ENCODE measurements around the gene MRNIP. TPM values are rescaled to one million over a fixed set of nuclear protein-coding genes. Genes with fewer than 3 reads are reported as not detected.

The MRNIP gene
- total RNA-seq, result 10 to 100 TPM; 15.3 to 26.8 (median 17.7) TPM

DNA sequence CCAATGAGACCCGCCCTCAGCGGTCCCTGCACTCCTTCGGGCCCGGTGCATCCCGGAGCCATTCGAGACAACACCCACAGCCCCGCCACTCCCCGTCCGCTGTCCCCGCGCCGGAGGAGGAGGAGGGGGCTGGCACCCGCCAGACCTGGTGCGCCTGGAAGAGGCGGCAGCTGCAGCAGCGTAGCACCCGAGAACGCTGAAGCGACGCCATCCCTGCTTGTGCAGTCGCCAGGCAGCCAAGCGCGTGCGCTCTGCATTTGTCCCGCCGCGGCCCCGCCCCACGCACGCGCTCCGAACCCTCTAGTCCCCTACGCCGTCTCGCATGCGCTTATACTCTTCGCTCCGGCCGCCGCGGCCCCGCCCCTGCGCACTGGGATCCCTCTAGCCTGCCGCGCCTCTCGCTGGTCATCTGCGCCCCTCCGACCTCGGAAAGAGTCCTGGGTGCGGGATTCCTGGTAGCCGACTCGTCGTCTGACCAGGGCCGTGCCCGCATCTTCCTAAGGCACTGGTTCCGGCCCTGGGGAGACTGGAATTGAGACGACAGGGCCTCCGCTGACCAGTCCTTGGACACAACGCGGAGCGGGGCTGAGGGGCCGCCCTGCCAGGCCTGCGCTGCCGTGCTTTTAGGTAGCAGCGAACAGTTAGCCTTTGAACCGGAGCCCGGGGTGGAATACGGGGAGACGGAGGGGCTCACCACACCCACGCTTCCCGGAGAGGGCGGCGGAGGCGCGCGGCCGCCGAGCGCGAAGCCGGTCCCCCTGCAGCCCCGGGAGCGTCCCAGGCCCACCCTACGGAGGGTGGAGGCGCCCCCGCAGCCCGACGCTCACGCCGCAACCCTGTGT, at the start of gene MRNIP:
TSS of gene MRNIP (minus strand) at position 232 of the 842 bp plus-strand sequence. CDS start at position 211, 21 bp downstream.
- TF ChIP-seq, protein P1, sequence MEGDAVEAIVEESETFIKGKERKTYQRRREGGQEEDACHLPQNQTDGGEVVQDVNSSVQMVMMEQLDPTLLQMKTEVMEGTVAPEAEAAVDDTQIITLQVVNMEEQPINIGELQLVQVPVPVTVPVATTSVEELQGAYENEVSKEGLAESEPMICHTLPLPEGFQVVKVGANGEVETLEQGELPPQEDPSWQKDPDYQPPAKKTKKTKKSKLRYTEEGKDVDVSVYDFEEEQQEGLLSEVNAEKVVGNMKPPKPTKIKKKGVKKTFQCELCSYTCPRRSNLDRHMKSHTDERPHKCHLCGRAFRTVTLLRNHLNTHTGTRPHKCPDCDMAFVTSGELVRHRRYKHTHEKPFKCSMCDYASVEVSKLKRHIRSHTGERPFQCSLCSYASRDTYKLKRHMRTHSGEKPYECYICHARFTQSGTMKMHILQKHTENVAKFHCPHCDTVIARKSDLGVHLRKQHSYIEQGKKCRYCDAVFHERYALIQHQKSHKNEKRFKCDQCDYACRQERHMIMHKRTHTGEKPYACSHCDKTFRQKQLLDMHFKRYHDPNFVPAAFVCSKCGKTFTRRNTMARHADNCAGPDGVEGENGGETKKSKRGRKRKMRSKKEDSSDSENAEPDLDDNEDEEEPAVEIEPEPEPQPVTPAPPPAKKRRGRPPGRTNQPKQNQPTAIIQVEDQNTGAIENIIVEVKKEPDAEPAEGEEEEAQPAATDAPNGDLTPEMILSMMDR (IDR thresholded peaks at IDR 0.05), result no peak
- peak; percentile 84 for DNase-seq (ENCODE audit: low spot score)
- peak; percentile 98 for ATAC-seq (ENCODE audit: low FRiP score)

DNA sequence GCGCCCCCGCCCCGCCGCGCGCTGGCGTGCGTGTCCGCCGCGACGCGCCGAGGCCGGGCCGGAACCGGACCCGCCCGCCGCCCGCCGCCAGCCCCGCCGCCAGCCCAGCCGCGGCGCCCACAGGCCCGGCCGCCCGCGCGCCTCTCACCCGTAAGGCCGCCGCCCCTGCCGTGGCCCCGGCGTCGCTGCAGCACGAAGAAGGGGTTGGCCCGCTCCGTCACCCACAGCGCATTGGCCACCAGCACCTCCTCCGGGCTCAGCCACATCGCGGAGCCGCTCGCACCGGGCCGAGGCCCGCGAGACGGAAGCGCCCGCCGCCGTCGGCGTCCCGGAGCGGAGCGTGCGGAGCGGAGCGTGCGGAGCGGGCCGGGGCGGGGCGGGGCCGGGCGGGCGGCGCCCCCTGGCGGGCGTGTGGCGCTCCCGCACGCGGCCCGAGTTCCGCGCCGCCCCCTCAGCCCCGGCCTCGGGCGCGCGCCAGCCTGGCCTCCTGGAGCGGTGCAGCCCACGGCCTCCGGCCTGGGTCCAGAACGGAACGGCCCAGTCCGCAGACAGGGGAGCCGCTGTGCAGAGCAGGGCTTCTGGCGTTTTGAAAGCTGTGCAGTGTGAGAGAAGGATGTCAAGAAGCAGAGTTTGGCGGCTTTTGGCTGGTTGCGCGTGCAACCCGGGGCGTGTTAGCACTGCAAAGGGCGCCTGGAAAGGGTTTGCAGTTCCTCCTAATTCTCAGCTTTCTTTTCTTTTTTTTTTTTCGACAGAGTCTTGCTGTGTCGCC, 49.1 kb upstream of the MRNIP start, which contains the start of gene TBC1D9B:
TSS of gene TBC1D9B (minus strand) at position 342 of the 769 bp plus-strand sequence. CDS start at position 266, 76 bp downstream.
- DNase-seq (ENCODE audit: low spot score) (no peak), ATAC-seq (ENCODE audit: low FRiP score) (peak; percentile 95)
- TF ChIP-seq, protein P1 (IDR thresholded peaks at IDR 0.05), result peak in 1 of 3 donors; percentile 12

DNA sequence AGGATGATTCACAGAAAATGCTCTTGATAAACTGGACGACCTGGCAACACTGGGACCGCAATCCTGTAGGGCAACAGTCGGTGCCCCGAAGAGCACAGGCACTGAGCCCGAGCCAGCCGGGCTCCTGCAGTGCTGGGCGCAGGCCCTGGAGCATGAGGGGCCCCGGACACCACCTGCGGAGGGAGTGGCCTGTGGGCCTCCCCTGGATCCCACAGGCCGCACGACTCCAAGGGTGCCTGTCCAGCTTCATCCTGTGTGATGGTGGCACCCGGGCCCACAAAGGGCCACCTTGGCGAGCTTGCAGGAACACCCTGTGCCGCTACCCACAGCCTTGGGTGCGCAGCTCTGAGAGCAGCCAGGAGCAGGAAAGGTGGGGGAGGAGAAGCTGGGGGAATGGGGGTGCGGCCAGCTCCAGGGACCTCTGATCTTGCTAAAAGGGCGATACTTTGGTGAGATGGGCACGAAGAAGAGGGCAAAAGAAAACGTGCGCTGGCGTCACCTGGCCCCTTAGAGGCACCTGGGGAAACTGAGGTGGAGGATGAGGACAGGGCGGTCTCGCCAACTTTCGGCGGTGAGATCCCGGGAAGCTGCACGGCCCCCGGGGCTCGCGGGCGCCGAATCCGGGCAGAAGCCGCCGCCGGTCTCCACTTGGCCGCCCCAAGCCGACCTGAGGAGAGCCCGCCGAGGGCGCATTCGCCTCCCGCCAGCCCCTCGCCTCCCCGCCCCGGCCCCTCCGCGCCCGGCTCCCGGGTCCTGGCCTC, 48.4 kb upstream of the MRNIP start:
- TF ChIP-seq, protein P1 (IDR thresholded peaks at IDR 0.05), result no peak
- no peak for DNase-seq (ENCODE audit: low spot score)
- ATAC-seq (ENCODE audit: low FRiP score), result peak; percentile 21

DNA sequence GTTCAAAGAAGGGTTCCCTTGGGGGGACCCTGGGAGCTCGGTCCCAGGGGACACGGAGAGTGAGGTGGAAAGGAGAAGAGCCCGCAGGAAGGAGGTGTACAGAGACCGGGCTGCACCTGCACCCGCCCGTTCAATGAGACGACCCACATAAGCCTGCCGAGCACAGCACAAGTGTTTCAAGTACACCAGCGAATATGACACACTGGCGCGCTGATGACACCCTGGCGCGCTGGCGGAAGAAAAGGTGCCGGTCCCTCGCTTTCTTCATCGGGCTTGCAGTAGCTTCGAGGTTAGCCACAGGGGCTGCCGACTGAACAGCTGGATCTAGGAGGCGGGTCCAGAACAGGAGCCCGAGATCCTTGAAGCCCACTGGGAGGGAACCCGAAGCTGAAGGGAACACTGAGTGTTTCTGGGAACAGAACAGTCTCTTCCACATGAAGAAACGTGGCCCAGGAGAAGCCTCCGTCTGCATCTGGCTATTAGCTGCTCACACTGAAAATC, 47.7 kb upstream of the MRNIP start:
- no peak for ATAC-seq (ENCODE audit: low FRiP score)
- no peak for DNase-seq (ENCODE audit: low spot score)
- TF ChIP-seq, protein P1 (IDR thresholded peaks at IDR 0.05), result no peak

GRCh38 chr5:179905161-179905560, 46.5 kb upstream of the MRNIP start:
- no peak for DNase-seq (ENCODE audit: low spot score)
- TF ChIP-seq, protein P1 (IDR thresholded peaks at IDR 0.05), result no peak
- no peak for ATAC-seq (ENCODE audit: low FRiP score)

DNA sequence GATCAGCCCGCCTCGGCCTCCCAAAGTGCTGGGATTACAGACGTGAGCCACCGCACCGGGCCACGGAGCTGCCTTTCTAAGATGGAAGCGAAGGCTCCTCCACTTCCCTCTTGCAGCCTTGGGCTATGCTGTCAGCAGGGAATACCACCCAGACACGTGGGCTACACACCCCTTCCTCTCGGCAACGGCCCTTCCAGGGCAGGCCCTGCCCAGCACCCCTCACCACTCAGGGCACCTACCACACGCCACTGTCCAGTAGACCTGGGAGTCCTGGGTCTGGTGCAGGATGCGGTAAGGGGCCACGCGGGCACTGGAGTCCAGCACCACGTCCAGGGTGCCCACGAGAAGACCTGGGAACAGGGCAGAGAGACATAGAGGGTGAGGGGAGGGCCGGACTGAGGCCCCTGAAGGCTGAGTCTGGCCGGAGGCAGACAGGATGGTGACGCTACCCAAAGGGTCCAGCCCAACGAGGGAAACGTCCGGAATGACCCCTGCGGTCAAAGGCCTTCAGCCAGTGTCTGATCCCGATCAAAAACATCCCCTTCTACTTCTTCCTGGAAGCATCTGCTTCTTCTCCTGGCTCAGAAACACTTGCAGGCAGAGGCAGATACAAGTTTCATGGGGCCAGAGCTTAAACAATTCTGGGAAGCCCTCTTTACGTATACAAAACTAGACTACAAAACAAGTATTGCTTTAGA, 46.0 kb upstream of the MRNIP start:
- ATAC-seq (ENCODE audit: low FRiP score) (no peak), DNase-seq (ENCODE audit: low spot score) (no peak)
- TF ChIP-seq, protein P1 (IDR thresholded peaks at IDR 0.05), result no peak

Data from omental fat pad (tissue), 4 donors.